Adrenal gland (tissue), 5 donors: ENCODE results near the gene WWOX.

Experiments
- CTCF ChIP-seq, 6 experiments: fragments of 450-650 bp in 4 of 6; fragments of 200-600 bp in 2 of 6; sonication (generic) in 1 of 6; IDR thresholded peaks; 1 replicate in 5 of 6; 2 replicates in 1 of 6; pipeline versions ENCODE4 v1.5.1 to v1.8.0; 2016 to 2021; ENCODE audit warnings: antibody characterized with exemption in 6 of 6, mild to moderate bottlenecking in 2 of 6, moderate library complexity in 1 of 6
- POLR2A ChIP-seq, 2 donors: fragments of 450-650 bp; IDR thresholded peaks; one replicate each; pipeline ENCODE4 v1.6.1; 2017; ENCODE audit warnings: antibody characterized with exemption in 2 of 2, mild to moderate bottlenecking in 2 of 2, moderate library complexity in 1 of 2
- donor health status: DM: no; HTN: no; CAD: no.

GRCh38 chr16:78431701-78432100 is 332.2 kb downstream of the WWOX start:
- TF ChIP-seq CTCF (IDR thresholded peaks at IDR 0.05) (no peak), POLR2A (IDR thresholded peaks at IDR 0.05) (no peak)
